IMR-90 (cell line): ENCODE results near the gene MID1. TPM values are rescaled to one million over a fixed set of nuclear protein-coding genes. Genes with fewer than 3 reads are reported as not detected.

ENCODE experiments used
- ATAC-seq: fragments of 200-7000 bp; cut with Tn5 transposase; 2 replicates; pipeline ENCODE4 v1.9.1; 2020; ENCODE audit warnings: low read depth, mild to moderate bottlenecking, moderate library complexity
- BruUV-seq: library from RNA; stranded (reverse); fragments of 400-500 nt; replicated peaks from 2 replicates; lab custom pipeline; 2021; lab: Mats Ljungman, UMichigan
- CTCF ChIA-PET: fragments of 300-600 bp; formaldehyde crosslinking; extraction: SDS; loops from one replicate; lab custom pipeline; 2021; ENCODE audit warnings: antibody characterized with exemption; lab: Yijun Ruan, JAX
- POLR2A ChIA-PET: fragments of 300-600 bp; sonication (Branson Sonifier 250); formaldehyde crosslinking; loops from one replicate; lab custom pipeline; 2022; ENCODE audit warnings: antibody characterized with exemption; ENCODE audit not compliant: unreplicated experiment; lab: Charles Lee
- DNase-seq: peaks from one replicate; pipeline ENCODE4 v3.0.0; 2013
- H2AFZ ChIP-seq: replicated peaks from 2 replicates; pipeline ENCODE3; 2013; ENCODE audit warnings: low read length, mild to moderate bottlenecking; ENCODE audit not compliant: poor library complexity
- H2AK5ac ChIP-seq: 2 replicates; pipeline ENCODE4 v1.6.1; 2013; ENCODE audit warnings: low read depth, low read length, inconsistent platforms
- H2AK9ac ChIP-seq: replicated peaks from 2 replicates; pipeline ENCODE3; 2013; ENCODE audit warnings: mild to moderate bottlenecking, low read depth, low read length, moderate library complexity; ENCODE audit not compliant: poor library complexity
- H2BK120ac ChIP-seq: 2 replicates; pipeline ENCODE4 v1.6.1; 2013; ENCODE audit warnings: low read depth, low read length, inconsistent platforms
- H2BK15ac ChIP-seq: 3 replicates; pipeline ENCODE4 v1.6.1; 2013; ENCODE audit warnings: low read depth, low read length, inconsistent platforms
- H2BK20ac ChIP-seq: 2 replicates; pipeline ENCODE4 v1.6.1; 2013; ENCODE audit warnings: low read depth, mild to moderate bottlenecking, inconsistent platforms, low read length, moderate library complexity
- H2BK5ac ChIP-seq: 2 replicates; pipeline ENCODE4 v1.6.1; 2013; ENCODE audit warnings: mild to moderate bottlenecking, low read depth, low read length, inconsistent platforms; ENCODE audit not compliant: poor library complexity, severe bottlenecking
- H3K14ac ChIP-seq: replicated peaks from 2 replicates; pipeline ENCODE4 v1.6.1; 2013; ENCODE audit warnings: low read depth, low read length, inconsistent platforms
- H3K18ac ChIP-seq: 2 replicates; pipeline ENCODE4 v1.6.1; 2013; ENCODE audit warnings: low read depth, low read length, control low read depth
- H3K23ac ChIP-seq: 2 replicates; pipeline ENCODE4 v1.6.1; 2013; ENCODE audit warnings: low read depth, low read length, inconsistent platforms
- H3K27ac ChIP-seq: 2 replicates; pipeline ENCODE4 v1.5.1; 2013; ENCODE audit warnings: mild to moderate bottlenecking, control low read depth, low read length; ENCODE audit not compliant: insufficient read depth
- H3K27me3 ChIP-seq: 2 replicates; pipeline ENCODE4 v1.6.1; 2013; ENCODE audit warnings: low read length; ENCODE audit not compliant: control insufficient read depth, insufficient read depth
- H3K36me3 ChIP-seq: 2 replicates; pipeline ENCODE4 v1.6.1; 2013; ENCODE audit warnings: low read length, mixed read lengths; ENCODE audit not compliant: control insufficient read depth, insufficient read depth
- H3K4ac ChIP-seq: 2 replicates; pipeline ENCODE4 v1.6.1; 2013; ENCODE audit warnings: low read depth, low read length, inconsistent platforms
- H3K4me1 ChIP-seq: 2 replicates; pipeline ENCODE4 v1.6.1; 2013; ENCODE audit warnings: low read length, mixed read lengths; ENCODE audit not compliant: control insufficient read depth, insufficient read depth
- H3K4me2 ChIP-seq: 2 replicates; pipeline ENCODE4 v1.6.1; 2013; ENCODE audit warnings: low read depth, mild to moderate bottlenecking, control low read depth, low read length, moderate library complexity
- H3K4me3 ChIP-seq: 2 replicates; pipeline ENCODE4 v1.5.1; 2013; ENCODE audit warnings: low read depth, mild to moderate bottlenecking, control low read depth, low read length, moderate library complexity; ENCODE audit not compliant: insufficient read depth
- H3K56ac ChIP-seq: 2 replicates; pipeline ENCODE4 v1.6.1; 2013; ENCODE audit warnings: low read length, inconsistent platforms; ENCODE audit not compliant: insufficient read depth; ENCODE audit errors: extremely low read depth
- H3K79me1 ChIP-seq, 2 experiments: 2 replicates each; pipeline ENCODE4 v1.6.1; 2013; ENCODE audit warnings: low read length in 2 of 2, inconsistent platforms in 1 of 2, low read depth in 1 of 2
- H3K9ac ChIP-seq: 2 replicates; pipeline ENCODE4 v1.6.1; 2013; ENCODE audit warnings: low read depth, low read length, control low read depth
- H3K9me1 ChIP-seq: 2 replicates; pipeline ENCODE4 v1.6.1; 2013; ENCODE audit warnings: low read length, inconsistent platforms; ENCODE audit not compliant: insufficient read depth
- H3K9me3 ChIP-seq: 2 replicates; pipeline ENCODE4 v1.6.1; 2013; ENCODE audit warnings: low read length; ENCODE audit not compliant: control insufficient read depth, insufficient read depth
- H4K20me1 ChIP-seq: 2 replicates; pipeline ENCODE4 v1.6.1; 2013; ENCODE audit warnings: low read length, inconsistent platforms; ENCODE audit not compliant: insufficient read depth
- H4K5ac ChIP-seq: 2 replicates; pipeline ENCODE4 v1.6.1; 2013; ENCODE audit warnings: mild to moderate bottlenecking, low read depth, low read length, control low read depth
- H4K8ac ChIP-seq, 2 experiments: 2 replicates each; pipeline ENCODE4 v1.6.1; 2013; ENCODE audit warnings: low read depth in 2 of 2, low read length in 2 of 2, control low read depth in 1 of 2, inconsistent platforms in 1 of 2
- H4K91ac ChIP-seq: 2 replicates; pipeline ENCODE4 v1.6.1; 2013; ENCODE audit warnings: low read depth, low read length, inconsistent platforms; ENCODE audit not compliant: insufficient read depth
- CEBPB ChIP-seq: IDR thresholded peaks from 2 replicates; pipeline ENCODE4 v1.6.1; 2012; ENCODE audit warnings: low read depth, low read length, improper control_type of control experiment
- MXI1 ChIP-seq: IDR thresholded peaks from 2 replicates; pipeline ENCODE4 v1.6.1; 2012; ENCODE audit warnings: low read depth, mild to moderate bottlenecking, low read length, moderate library complexity, borderline replicate concordance
- WGBS, 2 experiments: methylation state at CpG; one replicate each; pipeline versions ENCODE4 v1.1.5 to v1.1.7; 2013; ENCODE audit warnings: missing lambda C conversion rate in 2 of 2; ENCODE audit not compliant: insufficient read length in 1 of 2; ENCODE audit errors: extremely low coverage in 2 of 2; 5-methylcytosine and 5-hydroxymethylcytosine counted together
- dilution Hi-C: fragments of 300-500 bp; cut with HindIII; formaldehyde crosslinking; loops from one replicate; pipeline ENCODE4 v1.14.3; 2018; ENCODE audit warnings: low sequenced_read_pairs; ENCODE audit not compliant: unreplicated experiment
- in situ Hi-C: fragments of 300-500 bp; cut with MboI; formaldehyde crosslinking; loops from 3 replicates; pipeline ENCODE4 v1.14.3; 2019; ENCODE audit warnings: low sequenced_read_pairs, inconsistent platforms, mixed read lengths
- intact Hi-C: fragments of 100-400 bp; cut with micrococcal nuclease; formaldehyde crosslinking; loops from 2 replicates; pipeline ENCODE4 v1.10.0; 2022
- polyA plus RNA-seq, 3 experiments: library from polyadenylated mRNA; depleted of rRNA; stranded (reverse); fragments of >200 nt; gene quantifications; 2 replicates each; pipeline ENCODE4 v1.2.3, GENCODE V29; 2012; ENCODE audit warnings: low replicate concordance in 1 of 3
- total RNA-seq: library from RNA; depleted of rRNA; stranded (reverse); fragments of >200 nt; gene quantifications from 2 replicates; pipeline ENCODE4 v1.2.3, GENCODE V29; 2012

The MID1 gene
- total and polyA plus RNA-seq, 2 of the 4 experiments (the other 2 are of a cell fraction) = 37.2 to 106 TPM

DNA sequence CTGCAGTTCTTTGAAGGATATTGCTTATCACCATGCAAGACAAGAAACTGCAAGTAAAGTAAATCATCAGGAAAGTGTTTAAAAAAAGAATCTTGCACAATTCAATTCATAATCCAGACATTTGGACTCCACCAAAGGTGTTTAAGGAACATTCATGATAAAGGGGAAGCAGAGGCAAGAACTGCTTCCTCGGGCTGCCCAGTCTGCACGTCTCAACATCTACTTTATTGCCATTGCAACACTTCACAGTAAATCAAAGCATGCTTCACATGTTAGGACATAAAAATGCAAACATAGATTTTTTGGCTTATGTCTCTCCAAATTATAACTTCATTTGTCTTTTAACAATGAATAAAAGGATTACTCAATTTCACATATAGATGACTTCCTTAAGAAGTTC, 42.5 kb downstream of the MID1 start:
- no peak for TF ChIP-seq MXI1
- 0 out of 2 replicates have a peak, but pooled peaks have one; percentile 28 for TF ChIP-seq CEBPB
- no peak overlapping the region for H3K9ac ChIP-seq

More for the DNA sequence above, 42.5 kb downstream of the MID1 start:
- H2BK20ac ChIP-seq = no peak overlapping the region
- no peak overlapping the region for H4K8ac ChIP-seq
- CTCF ChIA-PET = no interaction called here
- intact Hi-C loops = no loop called here
- no peak overlapping the region for H3K14ac ChIP-seq
- H3K27me3 ChIP-seq = no peaks in the 10 kb centered on the region
- in situ Hi-C loops = no loop called here
- H2AK5ac ChIP-seq = no peak overlapping the region
- H3K18ac ChIP-seq = 0 out of 2 replicates have a peak overlapping the region, but pooled peaks have one; percentile 6
- H4K5ac ChIP-seq = no peak overlapping the region
- no peak overlapping the region for H2BK120ac ChIP-seq
- H2AK9ac ChIP-seq = no peak overlapping the region
- 0 out of 2 replicates have a peak, but pooled peaks cover 1% of the 10 kb centered on the region for H3K36me3 ChIP-seq
- BruUV-seq = no TSS peak
- H3K4me3 ChIP-seq = no peak overlapping the region
- H3K4me2 ChIP-seq = peak overlapping the region; percentile 3; the same call in 1 of the 2 replicates
- DNase-seq = no peak
- WGBS, 2 experiments = no CpG with 5 or more reads among the region's 2 CpGs
- H4K20me1 ChIP-seq = no peaks in the 10 kb centered on the region
- no peak overlapping the region for H4K91ac ChIP-seq
- H3K4ac ChIP-seq = no peak overlapping the region
- no peak for ATAC-seq
- peaks cover 10% of the 10 kb centered on the region for H3K9me3 ChIP-seq
- no peak overlapping the region for H2BK15ac ChIP-seq
- H3K79me1 ChIP-seq = peaks cover 28 to 40% of the 10 kb centered on the region in 2 experiments
- no peak overlapping the region for H2AFZ ChIP-seq
- no peak overlapping the region for H3K27ac ChIP-seq
- H3K9me1 ChIP-seq = no peaks in the 10 kb centered on the region; the same call in 1 of the 2 replicates
- no peak overlapping the region for H3K56ac ChIP-seq
- no peak overlapping the region for H3K23ac ChIP-seq
- peaks cover 7% of the 10 kb centered on the region for H3K4me1 ChIP-seq
- H2BK5ac ChIP-seq = no peak overlapping the region
- POLR2A ChIA-PET = no interaction called here
- dilution Hi-C loops = no loop called here
